ENCODE measurements around the gene ALG5.

GRCh38 chr13:36912369-36912768 lies 86.8 kb downstream of the ALG5 start:
- TF ChIP-seq CTCF (conservative IDR thresholded peaks at IDR 0.05; ENCODE audit: low read depth, low read length): no peak
- TF ChIP-seq RCOR1 (IDR thresholded peaks at IDR 0.05; ENCODE audit: insufficient replicate concordance, low read length): no peak
- TF ChIP-seq RAD21 (IDR thresholded peaks at IDR 0.05; ENCODE audit: low read length): no peak
- no peak for TF ChIP-seq USF2 (IDR thresholded peaks at IDR 0.05; ENCODE audit: low read depth, low read length)
- TF ChIP-seq POLR2A (IDR thresholded peaks at IDR 0.05; ENCODE audit: low read depth, low read length): no peak
- no peak for TF ChIP-seq CEBPB (IDR thresholded peaks at IDR 0.05; ENCODE audit: low read depth, low read length)
- TF ChIP-seq MAFK (IDR thresholded peaks at IDR 0.05; ENCODE audit: low read depth, low read length): no peak
- no peak for TF ChIP-seq RFX5 (IDR thresholded peaks at IDR 0.05; ENCODE audit: low read depth, low read length)
- no peak for TF ChIP-seq CHD1 (IDR thresholded peaks at IDR 0.05; ENCODE audit: low read depth, low read length)

Measured in IMR-90 (cell line).